GM23338 (cell line): ENCODE measurements around the gene RNASE8. TPM values are rescaled to one million over a fixed set of nuclear protein-coding genes. Genes with fewer than 3 reads are reported as not detected.

Experiments used
- ATAC-seq: fragments of 200-7000 bp; cut with Tn5 transposase; 3 replicates; pipeline ENCODE4 v1.9.1; 2020
- DNase-seq: peaks from one replicate; pipeline ENCODE4 v3.0.0-alpha.2; 2015; ENCODE audit warnings: low spot score
- H2AFZ ChIP-seq: fragments of 200-600 bp; sonication (generic); 2 replicates; pipeline ENCODE4 v1.8.0; 2016; ENCODE audit warnings: antibody characterized with exemption, mild to moderate bottlenecking, moderate library complexity
- H3F3A ChIP-seq: fragments of 200-600 bp; sonication (generic); replicated peaks from 2 replicates; pipeline ENCODE4 v1.8.0; 2017; ENCODE audit warnings: antibody characterized with exemption, mixed run types, low read depth
- H3K27ac ChIP-seq: fragments of 200-600 bp; sonication (generic); 2 replicates; pipeline ENCODE4 v1.6.1; 2016; ENCODE audit warnings: low read depth
- H3K27me3 ChIP-seq: fragments of 200-600 bp; sonication (generic); 2 replicates; pipeline ENCODE4 v1.8.0; 2016; ENCODE audit warnings: mild to moderate bottlenecking, mixed run types, moderate library complexity; ENCODE audit not compliant: insufficient read depth
- H3K36me3 ChIP-seq: fragments of 200-600 bp; sonication (generic); 2 replicates; pipeline ENCODE4 v1.8.0; 2016; ENCODE audit warnings: mild to moderate bottlenecking; ENCODE audit not compliant: insufficient read depth
- H3K4me1 ChIP-seq: fragments of 200-600 bp; sonication (generic); 2 replicates; pipeline ENCODE4 v1.8.0; 2016; ENCODE audit warnings: mild to moderate bottlenecking, moderate library complexity; ENCODE audit not compliant: insufficient read depth
- H3K4me2 ChIP-seq: fragments of 200-600 bp; sonication (generic); 2 replicates; pipeline ENCODE4 v1.7.1; 2017; ENCODE audit warnings: mixed run types
- H3K4me3 ChIP-seq: fragments of 200-600 bp; sonication (generic); 2 replicates; pipeline ENCODE4 v1.6.1; 2016; ENCODE audit warnings: mixed run types
- H3K79me2 ChIP-seq: fragments of 200-600 bp; sonication (generic); replicated peaks from 2 replicates; pipeline ENCODE4 v1.8.0; 2017; ENCODE audit warnings: mild to moderate bottlenecking; ENCODE audit not compliant: insufficient read depth
- H3K9me2 ChIP-seq: fragments of 200-600 bp; sonication (generic); 2 replicates; pipeline ENCODE4 v1.8.0; 2017; ENCODE audit not compliant: insufficient read depth
- H4K20me1 ChIP-seq: fragments of 200-600 bp; sonication (generic); replicated peaks from 2 replicates; pipeline ENCODE4 v1.8.0; 2017; ENCODE audit warnings: mild to moderate bottlenecking; ENCODE audit not compliant: insufficient read depth
- H3K27ac Mint-ChIP-seq: 2 replicates; pipeline ENCODE4 v1.8.0; 2020; ENCODE audit warnings: inconsistent platforms, mild to moderate bottlenecking, moderate library complexity, mixed read lengths
- H3K27me3 Mint-ChIP-seq: 3 replicates; pipeline ENCODE4 v1.8.0; 2022; ENCODE audit warnings: low read depth, mild to moderate bottlenecking, moderate library complexity, mixed read lengths, inconsistent platforms; ENCODE audit not compliant: insufficient read depth, poor library complexity
- H3K36me3 Mint-ChIP-seq: 3 replicates; pipeline ENCODE4 v1.8.0; 2021; ENCODE audit warnings: low read depth, mild to moderate bottlenecking, inconsistent platforms, moderate library complexity, mixed read lengths
- H3K4me1 Mint-ChIP-seq: 3 replicates; pipeline ENCODE4 v1.8.0; 2020; ENCODE audit warnings: mild to moderate bottlenecking, inconsistent platforms, mixed read lengths
- H3K4me3 Mint-ChIP-seq: 3 replicates; pipeline ENCODE4 v1.8.0; 2021; ENCODE audit warnings: moderate library complexity, mild to moderate bottlenecking, inconsistent platforms, mixed read lengths
- H3K9me3 Mint-ChIP-seq: 3 replicates; pipeline ENCODE4 v1.8.0; 2020; ENCODE audit warnings: moderate library complexity, mild to moderate bottlenecking, inconsistent platforms, mixed read lengths
- CTCF ChIP-seq, 2 experiments: fragments of 200-600 bp in 1 of 2; sonication (generic) in 1 of 2; conservative IDR thresholded peaks; 2 replicates each; pipeline versions ENCODE4 v1.5.1 to v1.6.1; 2016 to 2017; ENCODE audit warnings: antibody characterized with exemption in 2 of 2, low read depth in 2 of 2, mild to moderate bottlenecking in 2 of 2, moderate library complexity in 1 of 2
- ETS1 ChIP-seq: IDR thresholded peaks from 2 replicates; pipeline ENCODE4 v1.6.1; 2016; ENCODE audit warnings: antibody characterized with exemption
- EZH2phosphoT487 ChIP-seq: fragments of 200-600 bp; sonication (generic); IDR thresholded peaks from one replicate; pipeline ENCODE4 v1.8.1; 2018; ENCODE audit warnings: antibody characterized with exemption; ENCODE audit not compliant: unreplicated experiment
- NANOG ChIP-seq: IDR thresholded peaks from 2 replicates; pipeline ENCODE4 v1.6.1; 2016; ENCODE audit warnings: antibody characterized with exemption, borderline replicate concordance
- STAT1 ChIP-seq: IDR thresholded peaks from one replicate; pipeline ENCODE4 v1.6.1; 2016; ENCODE audit warnings: antibody characterized with exemption; ENCODE audit not compliant: unreplicated experiment
- ZNF114 ChIP-seq: fragments of 250-450 bp; sonication (Bioruptor Pico); IDR thresholded peaks from 2 replicates; pipeline ENCODE4 v1.5.0; 2020; ENCODE audit warnings: mild to moderate bottlenecking, moderate library complexity
- polyA plus RNA-seq: library from polyadenylated mRNA; unstranded; fragments of >200 nt; fragmentation: Nextera tagmentation; extraction: Ambion mirVana; gene quantifications from 2 replicates; pipeline ENCODE4 v1.2.1, GENCODE V29; 2016
- total RNA-seq: library from RNA; depleted of rRNA; stranded (reverse); fragments of >200 nt; shearing (Covaris generic); gene quantifications from 2 replicates; pipeline ENCODE4 v1.2.3, GENCODE V29; 2014

The RNASE8 gene
- total and polyA plus RNA-seq, 2 experiments from 2014 or later = not detected

- Mint-ChIP-seq H3K4me1 (peaks cover 71% of the 10 kb centered on the region), H3K27me3 (peaks cover 6% of the 10 kb centered on the region), H3K9me3 (no peaks in the 10 kb centered on the region; the same call in 2 of the 3 replicates), H3K36me3 (no peaks in the 10 kb centered on the region; the same call in 2 of the 3 replicates), H3K27ac (peak overlapping the region; percentile 96), H3K4me3 (peak overlapping the region; percentile 91)
- DNase-seq (peak; percentile 51), ATAC-seq (peak; percentile 9)
- TF ChIP-seq EZH2phosphoT487 = no peak
- peak in 1 of 2 experiments; percentile 28; a peak in 2 of 4 replicates for TF ChIP-seq CTCF (conservative IDR thresholded peaks at IDR 0.05; ENCODE audit: low read depth in 2 of 2)
- Histone ChIP-seq H3K4me2 (peak overlapping the region; percentile 97), H2AFZ (peak overlapping the region; percentile 11; the same call in 1 of the 2 replicates), H3F3A (peaks cover 3% of the 10 kb centered on the region), H3K4me1 (peaks cover 42% of the 10 kb centered on the region), H3K27ac (peak overlapping the region; percentile 10; the same call in 1 of the 2 replicates), H3K9me2 (no peaks in the 10 kb centered on the region), H3K27me3 (no peaks in the 10 kb centered on the region), H3K4me3 (peak overlapping the region; percentile 90), H3K79me2 (peaks cover 16% of the 10 kb centered on the region), H4K20me1 (no peaks in the 10 kb centered on the region), H3K36me3 (no peaks in the 10 kb centered on the region)
Observed at GRCh38 chr14:21102521-21103410, 45.1 kb downstream of the RNASE8 start.

GRCh38 chr14:21103411-21103709 lies 45.7 kb downstream of the RNASE8 start:
- ATAC-seq = peak; percentile 81; the same call in 1 of the 3 replicates
- H3K4me3 ChIP-seq = peak overlapping the region; percentile 90
- peak overlapping the region; percentile 91 for H3K4me3 Mint-ChIP-seq

More at GRCh38 chr14:21103411-21103709, 45.7 kb downstream of the RNASE8 start:
- no peak for DNase-seq
- Mint-ChIP-seq H3K9me3 (no peaks in the 10 kb centered on the region; the same call in 2 of the 3 replicates), H3K27ac (peak overlapping the region; percentile 96), H3K27me3 (peaks cover 6% of the 10 kb centered on the region), H3K36me3 (no peaks in the 10 kb centered on the region; the same call in 2 of the 3 replicates), H3K4me1 (peaks cover 77% of the 10 kb centered on the region)
- Histone ChIP-seq H4K20me1 (no peaks in the 10 kb centered on the region), H3K36me3 (no peaks in the 10 kb centered on the region), H2AFZ (peak overlapping the region; percentile 11; the same call in 1 of the 2 replicates), H3F3A (peaks cover 3% of the 10 kb centered on the region), H3K27me3 (no peaks in the 10 kb centered on the region), H3K9me2 (no peaks in the 10 kb centered on the region), H3K4me1 (peaks cover 47% of the 10 kb centered on the region), H3K27ac (peak overlapping the region; percentile 96), H3K79me2 (peaks cover 16% of the 10 kb centered on the region), H3K4me2 (peak overlapping the region; percentile 97)
- TF ChIP-seq CTCF (conservative IDR thresholded peaks at IDR 0.05; ENCODE audit: low read depth in 2 of 2) (no peak), STAT1 (no peak), ETS1 (peak; percentile 80), NANOG (no peak), ZNF114 (CRISPR knock-in tag) (no peak)
